Measurements from ENCODE around the gene RPS16.

Gene RPS16

GRCh38 chr19:39417463-39418181 is 18.1 kb downstream of the RPS16 start:
- no peak for DNase-seq

GRCh38 chr19:39416152-39417120 is 19.3 kb downstream of the RPS16 start:
- DNase-seq: no peak

- DNase-seq: no peak
Observed at GRCh38 chr19:39415111-39416046, 20.4 kb downstream of the RPS16 start.

GRCh38 chr19:39413911-39414608 is 21.7 kb downstream of the RPS16 start:
- DNase-seq: no peak

GRCh38 chr19:39413272-39413910 is 22.4 kb downstream of the RPS16 start:
- DNase-seq: peak; percentile 33

- DNase-seq: no peak
Observed at GRCh38 chr19:39412867-39413271, 22.9 kb downstream of the RPS16 start.

GRCh38 chr19:39412100-39412866 is 23.5 kb downstream of the RPS16 start, which contains the start of gene PLEKHG2:
TSS of gene PLEKHG2 (plus strand) at chr19:39412669. CDS start at chr19:39414087, 1,418 bp downstream.
- peak; percentile 97 for DNase-seq

- DNase-seq: peak; percentile 90
Observed at GRCh38 chr19:39411832-39412099, 24.0 kb downstream of the RPS16 start.

- DNase-seq: no peak
Observed at GRCh38 chr19:39411081-39411831, 24.5 kb downstream of the RPS16 start.

- DNase-seq: no peak
Observed at GRCh38 chr19:39410831-39411080, 25.0 kb downstream of the RPS16 start.

- no peak for DNase-seq
Observed at GRCh38 chr19:39410017-39410830, 25.5 kb downstream of the RPS16 start.

- DNase-seq: peak; percentile 7
Observed at GRCh38 chr19:39409208-39410016, 26.3 kb downstream of the RPS16 start.

- DNase-seq: no peak
Observed at GRCh38 chr19:39408392-39409207, 27.1 kb downstream of the RPS16 start.

- no peak for DNase-seq
Observed at GRCh38 chr19:39407660-39408391, 27.9 kb downstream of the RPS16 start.

- no peak for DNase-seq
Observed at GRCh38 chr19:39407410-39407659, 28.4 kb downstream of the RPS16 start.

GRCh38 chr19:39406656-39407409 is 28.9 kb downstream of the RPS16 start, which contains the start of gene ZFP36:
TSS of gene ZFP36 (plus strand) at chr19:39406847. CDS start at chr19:39406905, 58 bp downstream.
- DNase-seq: no peak

Data from NCI-H1092 treated with DMSO at 0.1 percent for 48 hours (cell line).